ENCODE data around the gene KPNA4. TPM values are rescaled to one million over a fixed set of nuclear protein-coding genes. Genes with fewer than 3 reads are reported as not detected.

Gene KPNA4
- total RNA-seq, 1 experiment from 2014 or later = 76.7 TPM

- DNase-seq = no peak
- no peaks in the 10 kb centered on the region for H3K9me3 ChIP-seq (ENCODE audit: control insufficient read depth, low read depth, low read length)
- no peaks in the 10 kb centered on the region for H3K36me3 Mint-ChIP-seq (ENCODE audit: insufficient read depth in 1 of 3, low read depth in 3 of 3)
- peaks cover 2 to 8% of the 10 kb centered on the region in 2 experiments; a peak in 1 of 4 replicates for H3K4me1 Mint-ChIP-seq
- no peak overlapping the region for H2BK5ac ChIP-seq (ENCODE audit: insufficient read length, low read length)
- no peak overlapping the region for H2AK5ac ChIP-seq (ENCODE audit: insufficient read length, low read length)
- H2AFZ ChIP-seq (ENCODE audit: low read length) = no peak overlapping the region
- WGBS (ENCODE audit: extremely low coverage, insufficient read length, low lambda C conversion rate) = no CpG with 5 or more reads among the region's 6 CpGs
- no peak overlapping the region for H2BK15ac ChIP-seq (ENCODE audit: low read depth, low read length)
- H3K23me2 ChIP-seq (ENCODE audit: insufficient read length, low read depth, low read length, poor library complexity, severe bottlenecking) = no peaks in the 10 kb centered on the region
- H3K79me2 ChIP-seq (ENCODE audit: insufficient read depth, low read length) = no peaks in the 10 kb centered on the region
- no peak overlapping the region for H3K14ac ChIP-seq (ENCODE audit: insufficient read depth, low read length)
- no peak overlapping the region for H3K56ac ChIP-seq (ENCODE audit: insufficient read length, low read depth, low read length)
- no peak overlapping the region for H3K27ac ChIP-seq (ENCODE audit: insufficient read length, low read depth, low read length)
- no peak overlapping the region for H3K4me3 Mint-ChIP-seq
- no peak for TF ChIP-seq CTCF (conservative IDR thresholded peaks at IDR 0.05)
- H3K4me1 ChIP-seq (ENCODE audit: insufficient read depth, low read length) = no peaks in the 10 kb centered on the region
- H2BK20ac ChIP-seq (ENCODE audit: low read depth, low read length, poor library complexity, severe bottlenecking) = no peak overlapping the region
- no peaks in the 10 kb centered on the region for H4K20me1 ChIP-seq (ENCODE audit: control insufficient read depth, insufficient read depth, insufficient read length)
- no peaks in the 10 kb centered on the region for H3K9me3 Mint-ChIP-seq
- no peaks in the 10 kb centered on the region for H3K79me1 ChIP-seq (ENCODE audit: insufficient read depth, low read depth, low read length, poor library complexity, severe bottlenecking)
- H3K9ac ChIP-seq (ENCODE audit: extremely low read depth, insufficient read length, low read length) = no peak overlapping the region
- H4K8ac ChIP-seq (replicated peaks; ENCODE audit: insufficient read length, low read depth, low read length) = no peak overlapping the region
- no peaks in the 10 kb centered on the region for H3K27me3 Mint-ChIP-seq (ENCODE audit: low read depth)
- H3K23ac ChIP-seq (ENCODE audit: insufficient read length, low read depth, low read length) = no peak overlapping the region
- H3K4ac ChIP-seq (ENCODE audit: low read depth, low read length) = no peak overlapping the region
- no peak overlapping the region for H4K5ac ChIP-seq (ENCODE audit: insufficient read length, low read depth, low read length)
- H4K91ac ChIP-seq (ENCODE audit: insufficient read length, low read depth, low read length) = no peak overlapping the region
- no peak overlapping the region for H2BK120ac ChIP-seq (ENCODE audit: low read depth, low read length, poor library complexity, severe bottlenecking)
- H3K27ac Mint-ChIP-seq = no peak overlapping the region; a peak in 1 of 7 replicates
- no peak overlapping the region for H3T11ph ChIP-seq (ENCODE audit: low read length)
- H3K27me3 ChIP-seq (ENCODE audit: insufficient read depth, low read length) = no peaks in the 10 kb centered on the region
- H2BK12ac ChIP-seq (ENCODE audit: insufficient read length, low read depth, low read length) = no peak overlapping the region
- no peak overlapping the region for H3K4me2 ChIP-seq (ENCODE audit: insufficient read depth, insufficient read length, low read length)
- no peak overlapping the region for H3K18ac ChIP-seq (ENCODE audit: insufficient read length, low read depth, low read length)
These were observed 83.5 kb downstream of the KPNA4 start for GRCh38 chr3:160481856-160482255.
